Measurements from ENCODE around the gene TMPRSS9.

Gene TMPRSS9

DNA sequence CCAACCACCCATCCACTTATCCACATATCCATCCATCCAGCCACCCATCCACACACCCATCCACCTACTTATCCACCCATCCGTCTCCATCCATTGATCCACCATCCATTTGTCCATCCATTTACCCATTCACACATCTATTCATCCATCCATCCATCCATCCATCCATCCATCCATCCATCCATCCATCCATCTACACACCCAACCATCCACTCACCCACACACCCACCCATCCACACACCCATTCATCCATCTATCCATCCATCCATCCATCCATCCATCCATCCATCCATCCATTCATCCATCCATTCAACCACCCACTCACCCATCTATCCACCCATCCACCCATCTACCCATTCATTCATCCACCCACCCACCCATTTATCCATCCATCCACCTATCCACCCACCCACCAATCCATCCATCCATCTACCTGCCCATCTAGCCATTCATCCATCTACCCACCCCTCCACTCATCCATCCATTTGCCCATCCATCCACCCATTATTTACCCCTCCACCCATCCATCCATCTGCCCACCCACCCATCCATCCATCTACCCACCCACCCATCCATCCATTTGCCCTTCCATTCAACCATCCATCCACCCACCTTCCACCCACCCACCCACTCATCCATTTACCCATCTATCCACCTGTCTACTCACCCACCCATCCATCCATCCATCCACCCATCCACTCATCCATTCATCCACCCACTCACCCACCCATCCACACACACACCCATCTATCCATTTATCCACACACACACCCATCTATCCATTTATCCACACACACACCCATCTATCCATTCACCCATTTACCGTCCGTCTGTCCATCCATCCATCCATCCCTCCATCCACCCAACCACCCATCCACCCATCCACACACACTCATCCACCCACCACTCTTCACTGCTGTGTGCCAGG is 2.5 kb upstream of the TMPRSS9 start:
- H3K9me3 ChIP-seq (ENCODE audit: control insufficient read depth, insufficient read depth, low read length): no peaks in the 10 kb centered on the region
- no peak overlapping the region for H3K4me3 ChIP-seq (ENCODE audit: low read depth, low read length)
- H3K4me1 ChIP-seq (ENCODE audit: control insufficient read depth, insufficient read depth, low read length): no peaks in the 10 kb centered on the region
- peaks cover 2% of the 10 kb centered on the region for H3K27me3 ChIP-seq (ENCODE audit: control insufficient read depth, insufficient read depth, low read length)
- H3K36me3 ChIP-seq (ENCODE audit: control insufficient read depth, insufficient read depth, low read length): peaks cover 9% of the 10 kb centered on the region
- no peak overlapping the region for H3K9ac ChIP-seq (ENCODE audit: low read depth, low read length)

DNA sequence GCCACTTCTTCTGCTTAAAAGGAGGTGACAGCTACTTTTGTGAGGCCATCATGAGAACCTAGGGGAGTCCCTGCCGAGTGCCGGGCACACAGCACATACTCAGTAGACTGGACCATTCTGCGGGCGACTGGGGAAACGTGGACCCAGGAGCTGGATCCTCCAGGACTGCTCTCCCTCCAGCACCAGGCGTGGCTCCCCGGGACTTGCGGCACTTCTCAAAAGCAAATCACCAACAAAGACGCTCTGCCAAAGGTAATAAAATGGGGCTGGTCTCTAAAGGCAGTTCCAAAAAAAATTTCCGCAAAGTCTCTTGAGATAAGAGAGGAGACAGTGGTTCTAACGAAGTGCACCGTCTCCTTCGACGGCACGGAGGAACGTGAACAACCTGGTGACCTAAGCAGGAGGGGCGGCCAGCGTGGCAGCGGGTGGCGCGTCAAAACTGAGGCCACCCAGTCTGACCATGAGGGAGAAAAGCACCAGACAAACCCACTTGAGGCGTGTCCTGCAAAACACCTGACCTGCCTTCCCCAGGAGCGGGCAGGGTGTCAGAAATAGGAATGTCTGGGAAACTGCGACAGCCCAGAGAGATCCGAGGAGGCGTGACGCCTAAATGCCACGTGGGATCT is 1.4 kb upstream of the TMPRSS9 start:
- no peak overlapping the region for H3K9ac ChIP-seq (ENCODE audit: low read depth, low read length)

DNA sequence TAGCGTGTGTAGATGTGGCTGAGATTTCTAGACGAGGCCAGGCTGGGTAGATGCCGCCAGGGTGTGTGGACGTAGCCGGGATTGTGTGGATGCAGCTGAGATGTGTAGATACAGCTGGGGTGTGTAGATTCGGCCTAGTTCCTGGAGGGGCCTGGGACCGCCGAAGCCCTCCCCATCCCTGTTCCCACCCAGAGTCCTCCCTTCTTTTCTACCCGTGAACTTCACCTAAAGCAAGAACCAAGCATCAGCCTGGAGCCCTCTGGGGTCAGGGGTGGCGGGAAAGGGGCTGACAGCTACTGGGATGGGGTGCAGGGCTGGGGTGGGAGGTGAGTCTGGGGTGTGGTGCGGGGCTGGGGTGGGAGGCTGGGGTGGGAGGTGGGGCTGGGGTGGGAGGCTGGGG is 768 bp downstream of the TMPRSS9 start:
- Histone ChIP-seq H3K9ac (ENCODE audit: low read depth, low read length) (no peak overlapping the region), H3K9me3 (ENCODE audit: control insufficient read depth, insufficient read depth, low read length) (no peaks in the 10 kb centered on the region), H3K4me1 (ENCODE audit: control insufficient read depth, insufficient read depth, low read length) (no peaks in the 10 kb centered on the region), H3K36me3 (ENCODE audit: control insufficient read depth, insufficient read depth, low read length) (no peaks in the 10 kb centered on the region), H3K4me3 (ENCODE audit: low read depth, low read length) (no peak overlapping the region), H3K27me3 (ENCODE audit: control insufficient read depth, insufficient read depth, low read length) (peaks cover 2% of the 10 kb centered on the region)

More for the DNA sequence above, 1.4 kb upstream of the TMPRSS9 start:
- H3K4me3 ChIP-seq (ENCODE audit: low read depth, low read length): no peak overlapping the region
- H3K4me1 ChIP-seq (ENCODE audit: control insufficient read depth, insufficient read depth, low read length): no peaks in the 10 kb centered on the region
- no peaks in the 10 kb centered on the region for H3K9me3 ChIP-seq (ENCODE audit: control insufficient read depth, insufficient read depth, low read length)
- H3K27me3 ChIP-seq (ENCODE audit: control insufficient read depth, insufficient read depth, low read length): peaks cover 2% of the 10 kb centered on the region
- H3K36me3 ChIP-seq (ENCODE audit: control insufficient read depth, insufficient read depth, low read length): peaks cover 2% of the 10 kb centered on the region

DNA sequence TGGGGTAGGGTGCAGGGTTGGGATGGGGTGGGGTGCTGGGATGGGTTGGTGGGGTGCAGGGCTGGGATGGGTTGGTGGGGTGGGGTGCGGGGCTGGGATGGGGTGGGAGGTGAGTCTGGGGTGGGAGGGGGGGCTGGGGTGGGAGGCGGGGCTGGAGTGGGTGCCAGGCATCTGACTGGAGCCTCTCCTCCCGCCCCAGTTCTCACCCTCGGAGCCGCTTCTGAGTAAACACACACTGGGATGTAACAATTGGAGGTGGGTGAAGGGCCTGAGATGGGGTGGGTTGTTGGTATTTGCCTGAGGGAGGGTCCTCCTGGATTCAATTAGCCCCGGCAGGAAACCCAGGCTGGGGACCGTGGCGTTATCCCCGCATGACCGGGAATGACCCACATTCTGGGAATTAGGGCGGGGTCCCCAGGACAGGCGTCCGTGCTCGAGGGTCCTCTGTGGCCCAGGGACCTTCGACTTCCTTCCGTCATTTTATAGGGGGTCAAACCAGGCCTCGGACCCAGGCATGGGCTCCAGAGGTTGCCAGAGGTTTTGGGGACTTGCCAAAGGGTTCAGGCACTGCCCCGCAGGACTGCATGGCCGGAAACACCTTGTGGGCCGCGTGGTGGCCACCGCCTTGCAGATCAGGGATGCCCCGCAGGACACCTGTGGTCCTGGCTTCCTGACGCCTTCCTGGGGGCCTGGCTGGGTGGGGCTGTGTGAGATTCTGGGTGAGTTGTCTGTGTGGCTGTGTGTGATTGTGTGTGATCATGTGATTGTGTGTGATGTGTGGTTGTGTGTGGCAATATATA is 1.4 kb downstream of the TMPRSS9 start:
- no peak overlapping the region for H3K9ac ChIP-seq (ENCODE audit: low read depth, low read length)
- no peak overlapping the region for H3K4me3 ChIP-seq (ENCODE audit: low read depth, low read length)
- no peaks in the 10 kb centered on the region for H3K9me3 ChIP-seq (ENCODE audit: control insufficient read depth, insufficient read depth, low read length)
- peaks cover 2% of the 10 kb centered on the region for H3K27me3 ChIP-seq (ENCODE audit: control insufficient read depth, insufficient read depth, low read length)
- no peaks in the 10 kb centered on the region for H3K4me1 ChIP-seq (ENCODE audit: control insufficient read depth, insufficient read depth, low read length)
- H3K36me3 ChIP-seq (ENCODE audit: control insufficient read depth, insufficient read depth, low read length): no peaks in the 10 kb centered on the region

DNA sequence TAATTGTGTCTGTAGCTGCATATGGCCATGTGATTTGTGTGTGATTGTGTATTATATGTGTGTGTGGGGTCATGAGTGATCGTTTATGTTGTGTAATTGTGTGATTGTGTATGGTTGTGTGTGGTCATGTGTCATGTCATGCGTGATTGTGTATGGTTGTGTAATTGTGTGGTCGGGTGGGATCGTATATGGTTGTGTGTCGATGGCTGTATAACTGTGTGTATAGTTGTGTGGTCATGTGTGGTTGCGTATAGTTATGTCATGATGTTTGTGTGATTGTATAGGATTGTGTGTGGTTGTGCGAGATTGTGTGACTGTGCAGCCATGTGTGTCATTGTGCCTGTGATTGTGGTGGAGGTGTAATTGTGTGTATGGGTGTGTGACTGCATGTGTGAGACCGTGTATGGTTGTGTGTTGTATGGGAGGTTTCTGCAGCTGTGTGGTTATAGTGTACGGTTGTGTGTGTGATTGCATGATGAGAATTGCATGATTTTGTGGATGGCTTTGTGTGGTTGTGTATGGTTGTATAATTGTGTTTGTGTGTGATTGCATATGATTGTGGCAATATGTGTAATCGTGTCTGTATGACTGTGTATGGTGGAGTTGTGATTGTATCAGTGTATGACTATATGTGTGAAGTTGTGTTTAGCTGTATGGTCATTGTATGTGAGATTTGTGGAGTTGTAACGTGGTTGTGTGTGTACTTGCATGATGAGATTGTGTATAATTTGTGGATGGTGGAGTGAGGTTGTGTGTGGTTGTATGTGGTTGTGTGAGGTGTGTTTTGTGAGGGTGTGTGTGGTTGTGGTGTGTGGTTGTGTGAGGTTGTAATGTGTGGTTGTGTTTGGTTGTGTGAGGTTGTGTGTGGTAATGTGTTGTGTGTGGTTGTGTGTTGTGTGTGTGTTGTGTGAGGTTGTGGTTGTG is 2.2 kb downstream of the TMPRSS9 start:
- no peaks in the 10 kb centered on the region for H3K9me3 ChIP-seq (ENCODE audit: control insufficient read depth, insufficient read depth, low read length)
- H3K4me1 ChIP-seq (ENCODE audit: control insufficient read depth, insufficient read depth, low read length): no peaks in the 10 kb centered on the region
- H3K4me3 ChIP-seq (ENCODE audit: low read depth, low read length): no peak overlapping the region
- H3K9ac ChIP-seq (ENCODE audit: low read depth, low read length): no peak overlapping the region
- H3K27me3 ChIP-seq (ENCODE audit: control insufficient read depth, insufficient read depth, low read length): peaks cover 2% of the 10 kb centered on the region
- H3K36me3 ChIP-seq (ENCODE audit: control insufficient read depth, insufficient read depth, low read length): no peaks in the 10 kb centered on the region

DNA sequence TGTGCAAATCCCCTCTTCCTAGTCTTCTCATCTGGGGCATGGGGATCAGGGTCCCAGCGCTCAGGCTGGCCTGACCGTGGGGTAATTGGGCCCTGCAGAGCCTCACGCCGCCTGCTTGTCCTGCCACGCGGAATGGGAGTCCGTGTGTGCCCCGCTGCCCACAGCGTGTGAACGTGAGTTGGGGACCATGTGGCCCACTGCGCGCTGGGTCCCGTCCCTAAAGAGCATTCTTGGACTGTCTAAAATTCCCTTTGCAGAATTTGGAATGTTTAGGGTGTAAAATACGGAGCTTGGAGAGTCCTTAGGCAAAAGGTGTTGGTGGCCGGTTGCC is 2.9 kb downstream of the TMPRSS9 start:
- H3K9ac ChIP-seq (ENCODE audit: low read depth, low read length): no peak overlapping the region
- no peaks in the 10 kb centered on the region for H3K9me3 ChIP-seq (ENCODE audit: control insufficient read depth, insufficient read depth, low read length)
- no peaks in the 10 kb centered on the region for H3K4me1 ChIP-seq (ENCODE audit: control insufficient read depth, insufficient read depth, low read length)
- no peaks in the 10 kb centered on the region for H3K36me3 ChIP-seq (ENCODE audit: control insufficient read depth, insufficient read depth, low read length)
- H3K27me3 ChIP-seq (ENCODE audit: control insufficient read depth, insufficient read depth, low read length): peaks cover 2% of the 10 kb centered on the region
- H3K4me3 ChIP-seq (ENCODE audit: low read depth, low read length): no peak overlapping the region

DNA sequence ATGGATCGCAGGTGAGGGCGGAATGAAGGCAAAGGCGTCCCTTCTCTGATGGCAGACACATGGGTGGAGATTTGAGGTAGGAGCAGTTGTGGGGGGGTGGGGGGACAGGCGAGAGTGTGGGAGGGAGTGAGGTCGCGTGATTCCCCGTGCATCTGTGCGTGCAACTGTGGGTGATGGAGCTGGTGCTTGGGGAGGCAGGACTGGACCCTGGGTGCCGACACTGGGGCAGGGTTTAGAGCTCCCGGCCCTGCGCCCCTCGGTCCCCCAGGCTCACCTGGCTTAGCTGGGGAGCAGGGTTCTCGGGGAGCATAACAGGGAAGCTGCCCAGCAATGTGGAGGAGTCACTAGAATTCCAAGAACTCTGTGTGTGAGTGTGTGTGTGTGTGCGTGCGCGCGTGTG is 3.4 kb downstream of the TMPRSS9 start:
- H3K4me1 ChIP-seq (ENCODE audit: control insufficient read depth, insufficient read depth, low read length): no peaks in the 10 kb centered on the region
- H3K9me3 ChIP-seq (ENCODE audit: control insufficient read depth, insufficient read depth, low read length): no peaks in the 10 kb centered on the region
- peaks cover 2% of the 10 kb centered on the region for H3K27me3 ChIP-seq (ENCODE audit: control insufficient read depth, insufficient read depth, low read length)
- no peaks in the 10 kb centered on the region for H3K36me3 ChIP-seq (ENCODE audit: control insufficient read depth, insufficient read depth, low read length)
- H3K4me3 ChIP-seq (ENCODE audit: low read depth, low read length): no peak overlapping the region
- H3K9ac ChIP-seq (ENCODE audit: low read depth, low read length): no peak overlapping the region

DNA sequence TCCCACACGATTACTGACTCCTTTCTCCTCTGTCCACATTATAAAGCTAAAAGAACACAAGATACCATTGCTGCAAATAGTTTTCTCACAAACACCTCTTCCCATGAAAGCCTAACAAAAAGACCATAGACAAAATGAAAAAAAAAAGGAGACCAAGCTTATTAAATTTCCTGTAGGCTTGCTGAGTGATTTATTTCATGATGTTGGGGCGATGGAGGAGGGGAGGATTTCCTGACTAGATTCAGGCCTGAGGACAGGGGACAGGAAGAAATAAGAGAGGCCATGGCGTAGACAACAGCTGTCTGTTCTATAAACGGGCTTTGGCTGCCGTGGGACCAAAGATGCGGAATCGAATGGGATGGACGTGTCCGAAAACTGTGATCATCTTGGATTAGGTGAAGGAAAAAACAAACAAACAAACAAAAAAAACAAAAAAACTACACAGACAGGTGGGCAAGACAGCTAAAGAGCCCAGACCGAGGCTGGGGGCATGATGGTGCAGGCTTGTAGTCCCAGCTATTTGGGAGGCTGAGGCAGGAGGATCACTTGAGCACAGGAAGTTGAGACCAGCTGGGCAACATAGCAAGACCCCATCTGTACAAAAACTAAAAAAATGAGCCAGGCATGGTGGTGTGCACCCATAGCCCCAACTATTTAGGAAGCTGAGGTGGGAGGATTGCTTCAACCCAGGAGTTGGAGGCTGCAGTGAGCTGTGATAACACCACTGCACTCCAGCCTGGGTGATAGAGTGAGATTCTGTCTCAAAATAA is 5.3 kb downstream of the TMPRSS9 start:
- H3K36me3 ChIP-seq (ENCODE audit: control insufficient read depth, insufficient read depth, low read length): no peaks in the 10 kb centered on the region
- no peaks in the 10 kb centered on the region for H3K9me3 ChIP-seq (ENCODE audit: control insufficient read depth, insufficient read depth, low read length)
- H3K4me1 ChIP-seq (ENCODE audit: control insufficient read depth, insufficient read depth, low read length): no peaks in the 10 kb centered on the region
- H3K27me3 ChIP-seq (ENCODE audit: control insufficient read depth, insufficient read depth, low read length): peaks cover 1% of the 10 kb centered on the region
- no peak overlapping the region for H3K9ac ChIP-seq (ENCODE audit: low read depth, low read length)
- no peak overlapping the region for H3K4me3 ChIP-seq (ENCODE audit: low read depth, low read length)

DNA sequence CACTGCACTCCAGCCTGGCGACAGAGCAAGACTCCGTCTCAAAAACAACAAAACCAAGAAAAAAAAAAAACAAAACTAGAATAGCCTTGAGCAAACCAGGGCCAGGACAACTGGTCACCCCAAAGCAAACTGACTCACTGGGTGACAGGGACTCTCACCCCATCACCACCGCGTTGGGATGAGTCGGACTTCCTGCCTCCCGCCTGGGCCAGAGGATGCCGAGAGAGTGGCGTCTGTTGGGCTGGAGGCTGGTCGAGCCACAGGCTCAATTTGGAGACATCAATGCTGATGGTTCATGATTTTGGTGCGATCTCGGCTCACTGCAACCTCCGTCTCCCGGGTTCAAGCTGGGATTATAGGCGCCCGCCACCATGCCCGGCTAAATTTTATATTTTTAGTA is 11.6 kb downstream of the TMPRSS9 start:
- no peaks in the 10 kb centered on the region for H3K4me1 ChIP-seq (ENCODE audit: control insufficient read depth, insufficient read depth, low read length)
- H3K9me3 ChIP-seq (ENCODE audit: control insufficient read depth, insufficient read depth, low read length): no peaks in the 10 kb centered on the region
- H3K27me3 ChIP-seq (ENCODE audit: control insufficient read depth, insufficient read depth, low read length): no peaks in the 10 kb centered on the region
- no peak overlapping the region for H3K4me3 ChIP-seq (ENCODE audit: low read depth, low read length)
- H3K9ac ChIP-seq (ENCODE audit: low read depth, low read length): no peak overlapping the region
- H3K36me3 ChIP-seq (ENCODE audit: control insufficient read depth, insufficient read depth, low read length): no peaks in the 10 kb centered on the region

DNA sequence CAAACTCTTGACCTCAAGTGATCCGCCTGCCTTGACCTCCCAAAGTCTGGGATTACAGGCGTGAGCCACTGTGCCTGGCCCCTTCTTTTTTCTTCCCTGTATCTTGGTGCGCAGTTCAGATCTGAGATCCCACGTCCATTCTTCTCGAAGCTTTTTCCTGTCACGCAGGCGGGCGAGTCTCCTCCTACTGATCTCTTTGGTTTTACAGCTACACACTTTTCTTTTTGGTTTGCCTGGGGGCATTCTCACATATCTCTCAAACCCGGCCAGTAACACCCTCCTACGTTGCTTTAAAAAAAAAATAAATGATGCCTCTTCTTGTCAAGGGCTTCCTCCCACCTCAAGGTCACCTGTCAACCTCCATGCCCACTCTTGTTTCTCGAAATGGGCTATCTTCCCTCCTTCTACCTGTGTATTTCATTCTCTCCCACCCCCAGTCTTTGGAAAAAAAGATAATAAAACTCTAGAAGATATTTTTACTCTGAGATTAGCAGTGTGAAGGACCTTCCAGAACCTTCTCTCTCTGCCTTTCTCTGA is 12.1 kb downstream of the TMPRSS9 start:
- no peaks in the 10 kb centered on the region for H3K36me3 ChIP-seq (ENCODE audit: control insufficient read depth, insufficient read depth, low read length)
- no peaks in the 10 kb centered on the region for H3K27me3 ChIP-seq (ENCODE audit: control insufficient read depth, insufficient read depth, low read length)
- H3K9ac ChIP-seq (ENCODE audit: low read depth, low read length): no peak overlapping the region
- H3K9me3 ChIP-seq (ENCODE audit: control insufficient read depth, insufficient read depth, low read length): no peaks in the 10 kb centered on the region
- no peaks in the 10 kb centered on the region for H3K4me1 ChIP-seq (ENCODE audit: control insufficient read depth, insufficient read depth, low read length)
- no peak overlapping the region for H3K4me3 ChIP-seq (ENCODE audit: low read depth, low read length)

All from iPS-15b (cell line).